8988T (cell line): ENCODE data around the gene ADRA1B.

Experiments used
- DNase-seq: peaks from one replicate; pipeline ENCODE4 v3.0.0; 2011

The ADRA1B gene

GRCh38 chr5:159902444-159903121 lies 13.7 kb upstream of the ADRA1B start:
- peak; percentile 27 for DNase-seq

- DNase-seq, result no peak
These were observed 13.2 kb upstream of the ADRA1B start for GRCh38 chr5:159903131-159903530.

- DNase-seq, result no peak
These were observed 11.4 kb upstream of the ADRA1B start for GRCh38 chr5:159904874-159905273.

GRCh38 chr5:159905496-159905895 lies 10.8 kb upstream of the ADRA1B start:
- DNase-seq, result no peak

- no peak for DNase-seq
These were observed 9.8 kb upstream of the ADRA1B start for GRCh38 chr5:159906463-159906862.

- DNase-seq, result no peak
These were observed 9.3 kb upstream of the ADRA1B start for GRCh38 chr5:159906943-159907342.

GRCh38 chr5:159907689-159908590 lies 8.3 kb upstream of the ADRA1B start:
- DNase-seq, result no peak

GRCh38 chr5:159908591-159908940 lies 7.7 kb upstream of the ADRA1B start:
- DNase-seq, result no peak

GRCh38 chr5:159909126-159909525 lies 7.2 kb upstream of the ADRA1B start:
- no peak for DNase-seq

GRCh38 chr5:159910207-159910842 lies 6.0 kb upstream of the ADRA1B start:
- DNase-seq, result no peak

GRCh38 chr5:159910843-159911229 lies 5.4 kb upstream of the ADRA1B start:
- no peak for DNase-seq

- DNase-seq, result no peak
These were observed 4.9 kb upstream of the ADRA1B start for GRCh38 chr5:159911349-159911748.

GRCh38 chr5:159912033-159912800 lies 4.1 kb upstream of the ADRA1B start:
- no peak for DNase-seq

GRCh38 chr5:159913048-159913447 lies 3.2 kb upstream of the ADRA1B start:
- no peak for DNase-seq

GRCh38 chr5:159913501-159913900 lies 2.8 kb upstream of the ADRA1B start:
- DNase-seq, result no peak

GRCh38 chr5:159916841-159917761 lies 819 bp downstream of the ADRA1B start:
- peak; percentile 45 for DNase-seq

GRCh38 chr5:159917994-159918393 lies 1.7 kb downstream of the ADRA1B start:
- no peak for DNase-seq

- no peak for DNase-seq
These were observed 5.4 kb downstream of the ADRA1B start for GRCh38 chr5:159921721-159922120.

GRCh38 chr5:159923008-159923407 lies 6.7 kb downstream of the ADRA1B start:
- DNase-seq, result no peak

GRCh38 chr5:159928122-159928909 lies 12.0 kb downstream of the ADRA1B start:
- peak; percentile 49 for DNase-seq

- DNase-seq, result no peak
These were observed 12.9 kb downstream of the ADRA1B start for GRCh38 chr5:159929176-159929575.
